HL-60 (cell line): ENCODE measurements around the gene GCGR.
A peak's percentile ranks its signal among the peaks of the same experiment; 100 is the strongest.

ENCODE experiments used
- GABPA ChIP-seq: IDR thresholded peaks from 2 replicates; pipeline ENCODE4 v1.6.1; 2012; ENCODE audit warnings: low read depth
- POLR2AphosphoS5 ChIP-seq: IDR thresholded peaks from 2 replicates; pipeline ENCODE4 v1.6.1; 2012; ENCODE audit warnings: low read depth
- SPI1 ChIP-seq: IDR thresholded peaks from 2 replicates; pipeline ENCODE4 v1.6.1; 2012; ENCODE audit warnings: low read depth, mild to moderate bottlenecking, borderline replicate concordance
- TF ChIP-seq, protein P1 (sequence below): IDR thresholded peaks from one replicate; pipeline ENCODE4 v1.5.1; 2011; ENCODE audit warnings: low read length, control low read depth, inconsistent platforms; ENCODE audit not compliant: insufficient read depth
- TF ChIP-seq, protein P2 (sequence below): IDR thresholded peaks from 2 replicates; pipeline ENCODE4 v1.6.1; 2012; ENCODE audit warnings: low read depth; ENCODE audit not compliant: insufficient replicate concordance

DNA sequence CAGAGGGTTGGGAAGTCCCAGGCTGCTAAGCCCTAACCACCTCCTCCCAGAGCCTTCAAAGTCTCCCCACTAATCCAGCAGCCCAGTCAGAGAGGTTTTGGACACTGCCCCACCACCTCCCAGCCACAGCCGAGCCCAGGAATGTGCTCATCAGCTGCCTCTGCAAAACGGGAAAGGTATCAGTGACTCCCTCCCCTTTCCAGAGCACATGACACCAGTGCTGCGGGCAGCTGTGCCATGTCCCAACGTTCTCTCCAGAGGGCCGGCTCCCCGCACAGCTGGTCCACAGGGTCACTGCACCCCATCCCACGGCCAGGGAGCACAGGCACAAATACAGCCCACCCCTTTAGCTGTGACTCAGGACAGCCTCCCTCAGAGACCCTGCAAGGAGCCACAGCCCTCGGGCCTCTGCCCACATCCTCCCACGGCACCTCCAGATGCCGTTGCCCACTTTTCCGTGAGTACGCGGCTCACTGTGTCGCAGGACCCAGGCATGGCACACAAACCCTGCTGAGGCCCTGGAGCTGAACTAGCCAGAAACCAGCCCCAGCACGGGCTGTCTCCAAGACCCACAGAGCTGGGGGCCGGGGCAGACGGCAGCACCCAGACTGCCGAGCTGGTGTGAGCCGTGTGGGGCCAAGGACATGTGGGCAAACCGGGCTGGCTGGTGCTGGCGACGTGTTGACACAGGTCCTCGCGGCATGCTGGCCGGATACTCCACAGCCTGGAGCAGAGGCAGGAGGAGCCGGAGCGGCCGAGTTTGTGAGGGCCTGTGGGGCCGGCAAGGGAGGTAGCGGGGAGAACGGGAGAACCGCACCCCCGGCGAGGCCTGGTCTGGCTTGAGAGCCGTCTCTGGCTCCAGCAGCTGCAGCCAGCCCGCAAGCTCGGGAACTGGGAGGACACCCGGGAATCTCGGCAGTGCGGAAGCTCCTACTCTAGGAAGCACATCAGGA is 37.2 kb downstream of the GCGR start:
- TF ChIP-seq, protein P1, sequence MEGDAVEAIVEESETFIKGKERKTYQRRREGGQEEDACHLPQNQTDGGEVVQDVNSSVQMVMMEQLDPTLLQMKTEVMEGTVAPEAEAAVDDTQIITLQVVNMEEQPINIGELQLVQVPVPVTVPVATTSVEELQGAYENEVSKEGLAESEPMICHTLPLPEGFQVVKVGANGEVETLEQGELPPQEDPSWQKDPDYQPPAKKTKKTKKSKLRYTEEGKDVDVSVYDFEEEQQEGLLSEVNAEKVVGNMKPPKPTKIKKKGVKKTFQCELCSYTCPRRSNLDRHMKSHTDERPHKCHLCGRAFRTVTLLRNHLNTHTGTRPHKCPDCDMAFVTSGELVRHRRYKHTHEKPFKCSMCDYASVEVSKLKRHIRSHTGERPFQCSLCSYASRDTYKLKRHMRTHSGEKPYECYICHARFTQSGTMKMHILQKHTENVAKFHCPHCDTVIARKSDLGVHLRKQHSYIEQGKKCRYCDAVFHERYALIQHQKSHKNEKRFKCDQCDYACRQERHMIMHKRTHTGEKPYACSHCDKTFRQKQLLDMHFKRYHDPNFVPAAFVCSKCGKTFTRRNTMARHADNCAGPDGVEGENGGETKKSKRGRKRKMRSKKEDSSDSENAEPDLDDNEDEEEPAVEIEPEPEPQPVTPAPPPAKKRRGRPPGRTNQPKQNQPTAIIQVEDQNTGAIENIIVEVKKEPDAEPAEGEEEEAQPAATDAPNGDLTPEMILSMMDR: no peak
- TF ChIP-seq POLR2AphosphoS5 (peak; percentile 88), GABPA (no peak), SPI1 (no peak)
- TF ChIP-seq, protein P2, sequence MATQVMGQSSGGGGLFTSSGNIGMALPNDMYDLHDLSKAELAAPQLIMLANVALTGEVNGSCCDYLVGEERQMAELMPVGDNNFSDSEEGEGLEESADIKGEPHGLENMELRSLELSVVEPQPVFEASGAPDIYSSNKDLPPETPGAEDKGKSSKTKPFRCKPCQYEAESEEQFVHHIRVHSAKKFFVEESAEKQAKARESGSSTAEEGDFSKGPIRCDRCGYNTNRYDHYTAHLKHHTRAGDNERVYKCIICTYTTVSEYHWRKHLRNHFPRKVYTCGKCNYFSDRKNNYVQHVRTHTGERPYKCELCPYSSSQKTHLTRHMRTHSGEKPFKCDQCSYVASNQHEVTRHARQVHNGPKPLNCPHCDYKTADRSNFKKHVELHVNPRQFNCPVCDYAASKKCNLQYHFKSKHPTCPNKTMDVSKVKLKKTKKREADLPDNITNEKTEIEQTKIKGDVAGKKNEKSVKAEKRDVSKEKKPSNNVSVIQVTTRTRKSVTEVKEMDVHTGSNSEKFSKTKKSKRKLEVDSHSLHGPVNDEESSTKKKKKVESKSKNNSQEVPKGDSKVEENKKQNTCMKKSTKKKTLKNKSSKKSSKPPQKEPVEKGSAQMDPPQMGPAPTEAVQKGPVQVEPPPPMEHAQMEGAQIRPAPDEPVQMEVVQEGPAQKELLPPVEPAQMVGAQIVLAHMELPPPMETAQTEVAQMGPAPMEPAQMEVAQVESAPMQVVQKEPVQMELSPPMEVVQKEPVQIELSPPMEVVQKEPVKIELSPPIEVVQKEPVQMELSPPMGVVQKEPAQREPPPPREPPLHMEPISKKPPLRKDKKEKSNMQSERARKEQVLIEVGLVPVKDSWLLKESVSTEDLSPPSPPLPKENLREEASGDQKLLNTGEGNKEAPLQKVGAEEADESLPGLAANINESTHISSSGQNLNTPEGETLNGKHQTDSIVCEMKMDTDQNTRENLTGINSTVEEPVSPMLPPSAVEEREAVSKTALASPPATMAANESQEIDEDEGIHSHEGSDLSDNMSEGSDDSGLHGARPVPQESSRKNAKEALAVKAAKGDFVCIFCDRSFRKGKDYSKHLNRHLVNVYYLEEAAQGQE: no peak
